Activated CD4-positive, alpha-beta T cell treated with anti-CD3 and anti-CD28 coated beads, Interleukin-2, amount 50 U/mL, for 1 hour (primary cell): ENCODE results near the gene CENPP.
"Not testable (repeated sequence)": the region's sequence is repeated elsewhere in the genome, so short reads cannot be mapped to it uniquely, and the experiment has no call there.

ENCODE experiments used
- DNase-seq: peaks from one replicate; pipeline ENCODE4 v3.0.0-alpha.2; 2020

Gene CENPP

DNA sequence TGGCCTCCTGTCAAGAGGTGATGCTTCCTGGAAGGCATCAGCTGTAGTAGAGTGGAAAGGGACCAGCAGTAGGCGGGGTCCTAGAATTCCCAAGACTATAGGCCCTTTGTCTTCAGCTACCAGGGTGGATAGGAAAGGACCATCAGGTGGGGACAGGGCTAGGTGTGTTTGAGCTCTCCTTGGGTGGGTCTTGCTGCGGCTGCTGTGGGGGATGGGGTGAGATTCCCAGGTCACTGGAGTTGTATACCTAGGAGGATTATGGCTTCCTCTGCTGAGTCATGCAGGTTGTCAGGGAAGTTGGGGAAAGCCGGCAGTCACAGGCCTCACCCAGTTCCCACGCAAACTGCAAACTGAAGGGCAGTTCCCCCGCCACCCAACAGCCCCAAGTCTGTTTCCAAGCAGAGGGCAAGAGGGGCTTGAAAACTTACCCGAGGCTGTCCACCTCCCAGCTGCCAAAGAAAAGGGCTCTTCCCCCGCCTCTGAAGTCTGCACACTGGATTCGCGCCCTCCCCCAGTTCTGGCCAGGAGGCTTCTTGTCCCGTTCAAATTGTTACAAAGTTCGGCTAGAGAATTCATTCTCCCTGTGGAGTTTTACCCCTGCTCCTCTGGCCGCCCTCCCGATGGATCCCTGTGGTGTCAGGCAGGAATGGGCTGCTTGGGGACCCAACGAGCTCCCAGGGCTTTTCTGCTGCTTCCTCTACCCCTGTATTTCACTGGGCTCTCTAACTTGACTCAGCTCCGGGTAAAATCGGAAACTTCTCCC lies 233.0 kb downstream of the CENPP start:
- DNase-seq = no peak

DNA sequence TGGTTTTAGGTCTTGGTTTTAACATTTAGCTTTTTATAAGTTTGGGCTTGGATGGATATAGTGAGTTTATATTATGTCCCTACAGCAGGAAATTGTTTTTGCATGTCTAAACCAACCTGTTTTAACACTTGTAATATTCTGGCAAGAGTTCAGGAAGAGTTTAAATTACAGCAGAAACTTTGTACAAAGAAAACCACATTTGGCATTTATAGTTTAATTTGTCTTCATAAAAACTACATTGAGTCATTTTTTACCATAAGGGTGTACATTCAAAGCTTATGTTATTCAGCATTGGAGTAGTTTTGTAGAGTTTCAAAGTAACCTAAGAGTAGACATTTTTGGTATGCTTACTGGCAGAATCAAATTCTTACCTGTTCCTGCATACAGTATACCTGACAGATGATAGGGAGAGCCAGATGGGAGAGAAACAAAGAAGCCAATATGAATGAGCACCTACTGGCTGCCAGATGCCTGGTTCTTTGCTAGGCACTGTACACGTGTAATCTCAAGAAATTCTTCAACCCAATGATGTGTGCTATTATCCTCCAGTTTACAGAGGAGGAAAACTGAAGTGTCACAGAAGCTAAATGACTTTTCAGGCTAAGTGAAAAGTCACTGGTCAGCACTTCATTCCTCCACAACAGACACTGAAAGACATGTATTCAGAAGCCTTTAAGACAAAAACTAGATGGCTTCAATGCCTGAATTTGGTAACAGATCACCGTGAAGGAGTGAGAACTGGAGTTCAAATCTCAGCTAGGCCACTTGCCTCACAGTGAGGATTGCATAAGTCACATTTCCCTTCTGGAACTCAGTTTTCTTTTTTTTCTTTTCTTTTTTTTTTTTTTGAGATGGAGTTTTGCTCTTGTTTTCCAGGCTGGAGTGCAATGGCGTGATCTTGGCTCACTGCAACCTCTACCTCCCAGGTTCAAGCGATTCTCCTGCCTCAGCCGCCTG lies 235.9 kb downstream of the CENPP start:
- DNase-seq = no peak

DNA sequence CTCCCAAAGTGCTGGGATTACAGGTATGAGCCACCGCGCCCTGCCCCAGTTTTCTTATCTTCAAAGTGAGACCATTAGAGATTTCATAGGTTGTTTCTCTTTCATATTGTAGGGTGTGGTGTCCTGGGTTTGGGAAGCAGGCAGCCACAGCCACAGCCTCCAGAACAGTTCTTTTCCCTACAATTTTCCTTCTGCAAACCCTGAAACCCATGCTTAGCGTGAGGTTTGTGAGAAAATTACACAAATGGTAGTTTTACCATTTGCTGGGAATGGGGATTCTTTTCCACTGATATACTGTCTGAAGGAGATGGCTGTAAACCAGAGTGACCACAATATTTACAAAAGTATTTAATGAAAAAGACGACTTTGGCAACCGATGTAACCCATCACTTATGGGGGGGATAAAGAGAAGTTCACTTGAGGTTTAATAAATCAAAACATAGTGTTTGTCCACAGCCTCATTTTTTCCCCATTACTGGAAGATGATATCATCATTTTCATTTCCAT lies 236.8 kb downstream of the CENPP start:
- DNase-seq = no peak

DNA sequence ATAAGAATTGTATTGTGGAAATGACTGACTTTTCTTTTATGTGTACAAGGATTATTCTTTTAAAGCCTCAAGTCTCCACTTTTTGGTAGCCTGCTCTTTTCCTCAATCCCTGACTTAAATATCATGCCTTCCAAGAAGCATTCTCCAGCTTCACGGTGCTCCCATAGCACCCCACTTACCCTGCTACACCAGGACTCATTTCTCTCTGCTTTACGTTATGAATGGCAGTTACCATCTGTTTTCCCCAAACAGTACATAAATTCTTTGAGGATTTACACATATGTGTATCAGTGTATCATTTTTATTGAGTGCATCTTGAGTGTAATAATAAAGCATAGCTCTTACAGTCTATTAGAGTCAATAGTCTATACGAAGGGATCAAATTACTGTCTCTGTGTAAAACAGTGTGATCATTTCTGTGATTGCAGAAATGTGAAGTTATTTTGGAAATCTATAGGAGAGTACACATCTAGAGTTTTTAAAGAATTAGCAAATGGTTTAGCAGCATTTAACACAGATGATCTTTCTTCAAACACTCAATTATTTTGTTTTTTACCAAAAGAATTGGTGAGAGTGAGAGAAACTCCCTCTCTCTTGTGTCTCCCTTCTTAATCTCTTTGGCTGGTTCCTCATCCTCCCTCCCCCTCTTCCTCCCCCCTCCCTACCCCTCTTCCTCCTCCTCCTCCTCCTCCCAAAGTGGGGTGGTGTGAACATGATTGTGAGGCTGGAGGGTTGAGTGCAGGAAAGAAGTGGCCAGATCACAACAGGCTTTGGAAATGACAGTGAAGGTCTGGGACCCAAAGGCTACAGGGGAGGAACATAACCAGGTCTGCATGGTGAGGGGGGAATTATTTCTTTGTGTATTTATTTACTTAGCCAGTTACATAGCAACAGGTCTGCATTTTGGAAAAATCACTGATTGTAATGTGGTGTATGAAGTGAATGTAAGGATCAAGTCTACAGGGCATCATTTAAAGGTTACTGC lies 237.7 kb downstream of the CENPP start:
- DNase-seq = no peak

DNA sequence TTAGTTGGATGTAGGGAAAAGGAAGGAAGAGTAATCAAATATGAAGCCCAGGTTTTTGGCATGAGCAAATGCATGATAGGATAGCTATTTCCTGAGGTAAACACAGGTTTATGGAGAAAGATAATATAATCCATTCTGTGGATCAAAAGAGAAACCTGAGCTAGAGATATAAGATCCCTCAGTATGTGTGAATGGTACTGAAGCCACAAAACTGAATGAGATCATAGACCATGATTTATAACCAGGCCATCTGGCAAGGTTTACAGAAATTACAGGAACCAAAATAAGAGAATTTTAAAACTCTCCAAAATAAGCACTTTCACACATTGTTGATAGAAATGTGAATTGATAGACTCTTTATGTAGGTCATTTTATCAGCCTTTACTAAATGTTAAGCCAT lies 238.8 kb downstream of the CENPP start:
- DNase-seq = no peak

DNA sequence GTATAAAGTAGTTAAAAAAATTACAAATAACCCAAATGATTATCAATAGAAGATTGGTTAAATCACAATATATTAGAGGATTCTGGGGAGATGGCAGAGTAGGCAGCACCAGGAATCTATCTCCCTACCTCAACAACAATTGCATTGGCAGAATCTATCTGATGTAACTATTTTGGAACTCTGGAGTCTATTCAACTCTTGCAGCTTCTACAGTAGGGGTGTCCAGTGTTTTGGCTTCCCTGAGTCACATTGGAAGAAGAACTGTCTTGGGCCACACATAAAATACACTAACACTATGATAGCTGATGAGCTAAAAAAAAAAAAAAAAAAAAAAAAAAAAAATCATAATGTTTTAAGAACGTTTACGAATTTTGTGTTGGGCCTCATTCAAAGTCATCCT lies 239.2 kb downstream of the CENPP start:
- no peak for DNase-seq

DNA sequence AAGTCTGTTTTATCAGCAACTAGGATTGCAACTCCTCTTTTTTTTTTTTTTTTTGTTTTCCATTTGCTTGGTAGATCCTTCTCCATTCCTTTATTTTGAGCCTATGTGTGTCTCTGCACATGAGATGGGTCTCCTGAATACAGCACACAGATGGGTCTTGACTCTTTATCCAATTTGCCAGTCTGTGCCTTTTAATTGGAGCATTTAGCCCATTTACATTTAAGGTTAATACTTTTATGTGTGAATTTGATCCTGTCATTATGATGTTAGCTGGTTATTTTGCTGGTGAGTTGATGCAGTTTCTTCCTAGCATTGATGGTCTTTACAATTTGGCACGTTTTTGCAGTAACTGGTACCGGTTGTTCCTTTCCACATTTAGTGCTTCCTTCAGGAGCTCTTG lies 246.1 kb downstream of the CENPP start:
- DNase-seq = not testable (repeated sequence)

DNA sequence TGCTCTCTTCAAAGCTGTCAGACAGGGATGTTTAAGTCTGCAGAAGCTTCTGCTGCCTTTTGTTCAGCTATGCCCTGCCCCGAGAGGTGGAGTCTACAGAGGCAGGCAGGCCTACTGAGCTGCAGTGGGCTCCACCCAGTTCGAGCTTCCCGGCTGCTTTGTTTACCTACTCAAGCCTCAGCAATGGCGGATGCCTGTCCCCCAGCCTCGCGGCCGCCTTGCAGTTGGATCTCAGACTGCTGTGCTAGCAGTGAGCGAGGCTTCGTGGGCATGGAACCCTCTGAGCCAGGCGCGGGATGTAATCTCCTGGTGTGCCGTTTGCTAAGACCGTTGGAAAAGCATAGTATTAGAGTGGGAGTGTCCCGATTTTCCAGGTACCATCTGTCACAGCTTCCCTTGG lies 247.9 kb downstream of the CENPP start:
- DNase-seq = not testable (repeated sequence)

DNA sequence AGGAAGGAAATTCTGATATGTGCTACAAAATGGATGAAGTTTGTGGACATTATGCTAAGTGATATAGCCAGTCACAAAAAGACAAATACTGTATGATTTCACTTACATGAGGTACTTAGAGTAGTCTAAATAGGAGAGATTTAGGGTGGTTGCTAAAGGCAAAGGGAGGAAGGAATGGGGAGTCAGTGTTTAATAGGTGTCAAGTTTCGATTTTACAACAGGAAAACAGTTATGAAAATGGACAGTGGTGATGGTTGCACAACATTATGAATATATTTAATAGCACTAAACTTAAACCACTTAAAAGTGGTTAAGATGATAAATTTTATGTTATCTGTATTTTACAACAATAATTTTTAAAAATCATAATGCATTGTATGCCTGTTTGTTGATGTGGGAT lies 250.4 kb downstream of the CENPP start:
- DNase-seq = no peak

DNA sequence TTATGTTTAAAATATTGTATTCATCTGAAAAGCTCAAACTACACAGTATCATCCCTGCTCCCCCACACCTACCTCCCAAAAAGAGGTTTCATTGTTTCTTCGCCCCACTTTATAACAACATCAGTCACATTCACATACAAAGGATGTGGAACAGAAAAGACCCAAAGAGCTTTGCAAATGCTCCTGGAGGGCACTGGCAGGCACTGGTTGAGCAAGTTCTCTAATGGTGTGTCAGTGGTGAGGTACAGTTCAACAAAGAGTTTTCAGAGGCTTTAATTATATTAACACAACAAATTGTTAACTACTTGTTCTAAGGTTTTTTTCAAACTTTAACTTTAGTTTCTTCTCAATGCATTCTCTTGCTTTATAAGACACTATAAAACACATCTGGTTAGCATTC lies 264.2 kb downstream of the CENPP start:
- DNase-seq = no peak

DNA sequence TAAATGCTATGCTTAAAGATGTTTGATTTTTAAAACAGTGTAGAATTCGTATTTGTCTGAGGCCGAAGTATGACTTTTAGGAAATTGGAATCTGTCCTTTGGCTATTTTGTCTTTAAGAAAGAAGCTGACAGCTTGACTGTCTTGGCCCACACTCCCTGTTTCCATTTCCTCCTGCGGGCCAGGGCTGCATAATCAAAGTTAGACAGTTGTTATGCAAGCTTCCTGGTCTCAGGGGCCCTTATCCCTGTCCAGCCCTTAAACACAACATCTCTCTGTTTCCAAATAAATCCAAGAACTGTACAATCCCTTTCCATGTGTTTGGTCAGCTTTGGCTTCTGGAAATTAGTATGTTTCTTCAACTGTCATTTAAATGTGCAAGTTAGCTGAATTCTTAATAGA lies 264.6 kb downstream of the CENPP start:
- no peak for DNase-seq

DNA sequence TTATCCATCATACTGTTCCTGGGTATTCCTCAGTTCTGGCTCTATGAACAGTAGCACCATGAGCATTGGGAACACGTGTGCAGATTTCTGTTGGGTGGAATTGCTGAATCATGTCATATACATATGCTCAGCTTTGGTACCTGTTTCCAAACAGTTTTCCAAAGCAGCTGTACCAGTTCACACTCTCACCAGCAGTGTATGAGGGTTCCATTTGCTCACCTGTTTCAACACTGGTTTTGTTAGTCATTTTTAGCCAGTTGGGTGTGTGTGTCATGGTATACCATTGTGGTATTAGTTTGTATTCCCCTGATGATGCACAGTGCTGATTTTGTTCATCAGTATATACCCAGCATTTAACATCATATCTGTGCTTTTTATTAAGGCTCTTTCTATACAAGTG lies 266.8 kb downstream of the CENPP start:
- no peak for DNase-seq

DNA sequence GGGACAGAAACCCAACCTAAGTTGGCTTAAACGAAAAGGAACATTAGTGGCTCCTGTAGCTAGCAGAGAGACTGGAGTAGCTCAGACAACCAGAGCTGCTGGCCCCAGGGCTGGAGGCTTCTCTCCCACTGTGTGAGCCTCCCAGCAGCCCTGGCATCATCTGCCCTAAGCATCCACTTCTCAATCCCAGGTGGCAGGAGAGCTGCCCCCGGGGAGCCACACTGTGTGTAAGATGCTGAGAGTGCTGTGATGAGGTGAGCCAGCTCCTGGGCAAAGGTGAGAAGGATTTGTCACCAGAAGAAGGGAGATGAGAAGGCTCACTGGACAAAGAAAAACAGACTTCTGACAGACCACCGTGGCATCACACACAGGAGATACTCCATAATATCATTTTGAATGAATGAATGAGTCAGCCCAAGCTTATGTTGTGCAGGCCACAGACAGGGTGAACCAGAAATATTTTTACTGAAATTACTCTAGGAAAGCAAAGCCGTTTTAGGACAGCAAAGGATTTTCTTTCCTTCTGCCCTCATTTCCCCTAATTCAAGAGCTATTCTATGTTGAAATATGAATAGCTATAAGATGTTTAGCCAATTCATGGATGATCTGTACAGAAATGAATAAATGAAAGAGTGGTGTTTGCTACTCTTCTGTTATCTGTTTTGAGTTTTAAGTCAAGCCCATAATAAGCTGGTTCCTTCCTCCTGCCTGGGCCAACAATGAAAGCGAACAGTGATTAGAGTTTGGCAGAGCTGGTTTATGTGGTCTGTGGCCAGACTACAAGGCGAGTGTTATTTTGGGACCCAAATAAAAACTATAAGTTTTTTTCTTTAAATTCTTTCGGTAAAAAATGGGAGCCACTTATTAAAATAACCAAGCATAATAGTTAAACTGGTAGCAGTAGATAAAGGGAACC lies 267.5 kb downstream of the CENPP start:
- no peak for DNase-seq

DNA sequence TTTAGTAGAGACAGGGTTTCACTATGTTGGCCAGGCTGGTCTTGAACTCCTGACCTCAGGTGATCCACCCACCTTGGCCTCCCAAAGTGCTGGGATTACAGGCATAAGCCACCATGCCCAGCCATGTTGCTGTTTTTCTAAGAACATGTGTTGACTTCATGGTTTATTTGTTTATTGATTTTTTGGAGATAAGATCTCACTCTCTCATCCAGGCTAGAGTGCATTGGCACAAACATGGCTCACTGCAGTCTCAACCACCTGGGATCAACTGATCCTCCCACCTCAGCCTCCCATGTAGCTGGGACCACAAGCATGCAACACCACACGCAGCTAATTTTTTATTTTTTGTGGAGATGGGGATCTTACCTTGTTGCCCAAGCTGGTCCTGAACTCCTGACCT lies 269.3 kb downstream of the CENPP start:
- DNase-seq = not testable (repeated sequence)

DNA sequence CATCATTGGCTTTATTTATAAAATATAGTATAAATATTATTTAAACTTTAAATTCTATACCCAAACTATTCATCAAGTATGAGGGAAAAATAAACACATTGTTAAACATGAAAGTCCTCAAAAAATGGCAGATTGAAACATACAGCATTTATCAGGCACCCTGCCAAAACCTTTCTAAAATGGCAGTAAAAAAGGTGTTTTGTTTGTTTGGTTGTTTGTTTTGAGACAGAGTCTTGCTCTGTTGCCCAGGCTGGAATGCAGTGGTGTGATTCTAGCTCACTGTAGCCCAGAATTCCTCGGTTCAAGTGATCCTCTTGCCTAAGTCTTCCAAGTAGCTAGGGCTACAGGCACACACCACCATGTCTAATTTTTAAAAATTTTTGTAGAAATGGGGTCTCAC lies 270.2 kb downstream of the CENPP start:
- DNase-seq = no peak

DNA sequence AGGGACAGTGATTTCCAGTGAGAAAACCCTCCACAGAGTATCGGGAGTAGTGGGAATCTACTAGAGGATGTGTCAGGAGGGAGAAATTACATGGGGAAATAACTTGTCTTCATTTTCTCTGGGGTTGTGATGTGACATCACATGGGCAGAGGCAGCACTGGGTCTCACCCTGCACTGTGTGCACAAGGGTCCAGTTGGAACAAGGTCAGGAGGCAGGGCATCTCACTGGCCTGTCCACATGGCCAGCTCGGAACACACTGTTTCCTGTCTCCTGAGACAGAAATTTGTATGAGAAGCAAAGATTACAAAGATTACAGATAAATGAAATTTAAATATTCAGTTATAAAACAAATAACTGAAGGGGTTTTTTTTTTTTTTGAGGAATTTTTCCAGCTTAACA lies 272.6 kb downstream of the CENPP start:
- DNase-seq = no peak

DNA sequence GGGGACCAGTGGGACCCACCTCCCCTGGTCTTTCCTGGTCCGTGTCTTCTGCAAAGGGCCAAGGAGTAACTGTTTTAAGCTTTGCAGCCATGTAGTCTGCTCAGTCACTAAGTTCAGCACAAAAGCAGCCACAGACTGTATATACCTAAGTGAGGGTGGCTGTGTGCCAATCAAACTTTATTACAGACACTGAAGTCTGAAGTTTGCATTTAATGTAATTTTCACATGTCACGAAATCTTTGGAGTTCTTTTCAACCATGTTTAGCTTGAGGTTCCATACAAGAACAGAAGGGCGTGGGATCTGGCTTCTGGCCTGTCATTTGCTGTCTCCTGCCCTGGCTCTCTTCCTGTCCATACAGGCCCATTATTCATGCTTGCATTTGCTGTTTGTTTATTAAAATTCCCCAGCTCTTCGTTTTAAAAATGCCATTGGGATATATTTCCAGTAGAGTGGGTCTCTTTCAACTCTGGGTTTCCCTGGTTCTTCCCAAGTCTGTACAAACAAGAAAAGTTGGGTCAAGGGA lies 274.2 kb downstream of the CENPP start:
- no peak for DNase-seq

DNA sequence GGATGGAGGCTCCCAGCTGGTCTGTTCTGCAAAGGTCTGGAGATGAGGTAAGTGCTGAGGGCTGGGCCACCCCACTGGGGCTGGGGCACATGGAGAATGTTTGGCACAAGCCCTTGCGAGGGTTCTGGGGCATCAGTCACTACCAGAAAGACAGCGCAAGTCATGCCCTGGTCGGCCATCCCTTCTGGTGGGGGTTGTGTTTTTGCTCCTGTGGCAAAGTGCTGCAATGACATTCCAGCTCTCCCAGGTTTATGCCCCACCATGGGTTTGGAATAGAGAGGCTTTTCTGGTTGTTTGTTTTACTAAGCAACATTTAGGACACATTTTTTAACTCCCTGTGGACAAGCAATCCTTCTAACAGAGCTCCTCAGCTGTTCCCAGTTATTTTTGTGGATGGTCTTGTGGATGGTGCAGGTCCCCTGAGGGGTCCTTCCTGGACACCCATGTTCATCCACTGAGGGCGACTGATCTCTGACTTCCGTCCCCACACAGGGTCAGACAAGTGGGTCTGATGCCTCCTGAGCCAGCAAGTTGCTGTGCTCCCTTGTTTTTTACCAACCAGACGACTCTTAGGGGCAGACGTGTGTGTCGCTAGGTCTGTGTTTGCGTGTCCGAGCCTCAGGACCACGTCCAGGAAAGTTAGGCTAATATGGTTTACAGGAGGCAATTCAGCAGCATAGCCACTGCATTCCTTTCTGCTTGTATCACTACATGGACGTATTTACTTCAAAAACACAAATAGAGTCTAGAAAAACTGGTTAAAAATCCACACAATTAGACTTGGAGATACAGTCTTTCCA lies 274.9 kb downstream of the CENPP start:
- DNase-seq = no peak

DNA sequence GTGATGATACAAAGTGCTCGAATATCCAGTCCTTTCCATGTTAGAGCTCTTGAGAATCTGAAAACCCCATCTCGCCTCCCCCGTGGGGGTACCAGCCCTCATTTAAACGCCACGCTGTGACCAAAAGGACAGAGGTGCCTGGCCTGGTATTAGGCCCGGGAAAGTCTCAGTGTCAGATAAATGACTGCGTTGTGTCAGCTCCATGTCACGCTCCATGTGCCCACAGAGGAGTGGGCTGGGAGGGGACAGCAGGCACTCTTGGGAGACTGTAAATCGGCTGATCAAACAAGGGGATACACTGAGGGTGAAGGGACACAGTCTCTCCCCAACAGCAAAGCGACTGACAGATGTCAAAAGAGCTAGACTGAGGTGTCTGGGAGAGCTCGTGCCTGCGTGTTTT lies 275.7 kb downstream of the CENPP start:
- DNase-seq = no peak

DNA sequence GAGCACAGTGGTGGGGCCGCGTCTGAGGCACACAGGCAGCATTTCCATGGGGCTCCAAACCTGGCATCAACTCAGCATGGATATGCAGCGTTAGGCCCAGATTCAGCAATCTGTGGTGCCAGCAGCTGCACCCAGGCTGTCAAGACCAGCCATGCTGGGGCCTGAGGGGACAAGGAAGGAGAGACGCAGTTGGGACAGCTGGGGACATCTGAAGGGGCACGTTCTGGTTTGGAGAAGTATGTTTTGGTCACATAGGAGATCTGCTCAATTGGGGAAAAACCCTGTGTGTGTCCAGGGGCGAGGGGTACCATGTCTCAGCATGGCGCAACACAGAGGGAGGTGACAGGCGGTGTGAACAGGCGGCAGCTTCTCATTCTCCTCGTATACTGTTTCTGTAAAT lies 276.7 kb downstream of the CENPP start:
- DNase-seq = no peak
